Fibroblast of pulmonary artery (primary cell): Measurements from ENCODE around the gene CEP192.
"Not testable (repeated sequence)": the region's sequence is repeated elsewhere in the genome, so short reads cannot be mapped to it uniquely, and the experiment has no call there.

Source experiments
- DNase-seq: peaks from one replicate; pipeline ENCODE4 v3.0.0-alpha.2; 2010; ENCODE audit warnings: low read depth
- H3K4me3 ChIP-seq: replicated peaks from 2 replicates; pipeline ENCODE4 v1.5.1; 2011; ENCODE audit warnings: low read depth, mild to moderate bottlenecking, control low read depth, low read length, moderate library complexity
- TF ChIP-seq, protein P1 (sequence below): IDR thresholded peaks from 2 replicates; pipeline ENCODE4 v1.5.1; 2011; ENCODE audit warnings: mild to moderate bottlenecking, control low read depth, low read length, inconsistent platforms; ENCODE audit errors: missing control alignments

Gene CEP192

GRCh38 chr18:12993439-12993838 lies 2.3 kb downstream of the CEP192 start:
- no peak overlapping the region for H3K4me3 ChIP-seq
- no peak for DNase-seq
- TF ChIP-seq, protein P1, sequence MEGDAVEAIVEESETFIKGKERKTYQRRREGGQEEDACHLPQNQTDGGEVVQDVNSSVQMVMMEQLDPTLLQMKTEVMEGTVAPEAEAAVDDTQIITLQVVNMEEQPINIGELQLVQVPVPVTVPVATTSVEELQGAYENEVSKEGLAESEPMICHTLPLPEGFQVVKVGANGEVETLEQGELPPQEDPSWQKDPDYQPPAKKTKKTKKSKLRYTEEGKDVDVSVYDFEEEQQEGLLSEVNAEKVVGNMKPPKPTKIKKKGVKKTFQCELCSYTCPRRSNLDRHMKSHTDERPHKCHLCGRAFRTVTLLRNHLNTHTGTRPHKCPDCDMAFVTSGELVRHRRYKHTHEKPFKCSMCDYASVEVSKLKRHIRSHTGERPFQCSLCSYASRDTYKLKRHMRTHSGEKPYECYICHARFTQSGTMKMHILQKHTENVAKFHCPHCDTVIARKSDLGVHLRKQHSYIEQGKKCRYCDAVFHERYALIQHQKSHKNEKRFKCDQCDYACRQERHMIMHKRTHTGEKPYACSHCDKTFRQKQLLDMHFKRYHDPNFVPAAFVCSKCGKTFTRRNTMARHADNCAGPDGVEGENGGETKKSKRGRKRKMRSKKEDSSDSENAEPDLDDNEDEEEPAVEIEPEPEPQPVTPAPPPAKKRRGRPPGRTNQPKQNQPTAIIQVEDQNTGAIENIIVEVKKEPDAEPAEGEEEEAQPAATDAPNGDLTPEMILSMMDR = no peak

GRCh38 chr18:12995424-12995823 lies 4.3 kb downstream of the CEP192 start:
- TF ChIP-seq, protein P1 = no peak
- no peak for DNase-seq
- H3K4me3 ChIP-seq = no peak overlapping the region

- no peak for DNase-seq
- TF ChIP-seq, protein P1 = no peak
- H3K4me3 ChIP-seq = no peak overlapping the region
Measured at GRCh38 chr18:12995952-12996477, 4.9 kb downstream of the CEP192 start.

- H3K4me3 ChIP-seq = no peak overlapping the region
- DNase-seq = no peak
- TF ChIP-seq, protein P1 = no peak
Measured at GRCh38 chr18:12996661-12997292, 5.6 kb downstream of the CEP192 start.

DNA sequence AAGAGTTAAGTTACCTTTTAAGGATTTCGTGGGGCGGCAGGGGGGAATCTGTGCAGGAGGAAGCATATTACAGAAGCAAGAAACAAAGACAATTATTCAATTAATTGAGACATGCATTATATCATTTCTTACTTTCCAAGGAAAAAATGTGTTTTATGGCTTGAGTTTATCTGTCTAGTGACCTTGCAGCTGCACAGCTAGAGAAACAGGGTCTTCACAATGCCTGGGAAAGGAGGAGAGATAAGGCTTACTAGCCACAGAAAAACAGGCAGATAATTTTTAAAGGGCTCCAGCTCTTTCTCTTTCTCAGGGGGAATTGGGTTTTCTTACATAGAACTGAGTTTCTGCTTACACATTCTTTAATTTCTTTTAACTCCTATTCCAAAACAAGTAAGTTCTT lies 6.2 kb downstream of the CEP192 start:
- not testable (repeated sequence) for H3K4me3 ChIP-seq, DNase-seq

DNA sequence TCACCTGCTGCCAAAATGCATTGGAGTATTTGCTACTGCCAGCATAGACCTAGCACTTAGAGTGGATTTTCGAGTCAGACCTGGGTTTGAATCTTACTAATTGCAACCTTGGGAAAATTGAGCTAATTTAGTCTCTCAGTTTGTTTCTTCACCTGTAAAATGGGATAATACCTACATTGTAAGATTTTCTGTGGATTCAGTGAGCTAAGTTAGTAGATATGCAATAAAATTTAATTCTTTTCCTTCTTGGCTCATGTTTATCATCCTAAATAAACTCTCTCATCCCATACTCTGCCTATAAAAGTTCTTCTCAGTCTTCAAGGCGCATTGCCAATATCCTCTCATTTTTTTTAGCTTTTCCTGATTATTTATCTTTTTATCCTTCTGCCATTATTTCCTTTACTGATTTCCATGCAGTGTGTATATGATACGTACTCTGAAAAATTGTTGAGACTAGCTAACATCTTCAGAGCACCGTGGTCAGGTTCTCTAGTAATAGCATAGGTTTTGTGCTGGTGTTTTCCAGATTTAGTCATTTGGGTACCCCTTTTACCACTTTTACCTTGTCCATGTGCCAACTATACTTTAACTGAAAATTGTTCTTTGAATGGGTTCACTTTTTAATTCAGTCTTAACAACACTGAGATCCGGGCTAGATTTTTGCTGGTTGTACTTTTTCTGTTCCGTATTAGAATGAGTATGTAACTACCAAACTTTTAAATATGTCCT lies 7.3 kb downstream of the CEP192 start:
- no peak for DNase-seq
- TF ChIP-seq, protein P1 = no peak
- no peak overlapping the region for H3K4me3 ChIP-seq

- no peak overlapping the region for H3K4me3 ChIP-seq
- TF ChIP-seq, protein P1 = peak; percentile 57
- DNase-seq = peak; percentile 82
Measured at GRCh38 chr18:13003466-13003896, 12.3 kb downstream of the CEP192 start.
